ENCODE measurements around the gene COX6A1.

GRCh38 chr12:120475643-120476042 is 37.7 kb downstream of the COX6A1 start:
- TF ChIP-seq CTCF (IDR thresholded peaks at IDR 0.05; ENCODE audit: insufficient read depth, low read length, poor library complexity, severe bottlenecking) = no peak
- TF ChIP-seq EZH2phosphoT487 (conservative IDR thresholded peaks at IDR 0.05; ENCODE audit: low read length) = no peak

All from SU-DHL-6 (cell line).